Vagina (tissue), 2 donors: ENCODE results near the gene SERPINI2. TPM values are rescaled to one million over a fixed set of nuclear protein-coding genes. Genes with fewer than 3 reads are reported as not detected.

ENCODE experiments used
- DNase-seq, 2 donors: peaks; one replicate each; pipeline ENCODE4 v3.0.0-alpha.2; 2017; ENCODE audit errors: extremely low spot score in 2 of 2
- H3K27ac ChIP-seq: fragments of 200-600 bp; sonication (generic); one replicate; pipeline ENCODE4 v1.5.1; 2019
- H3K27me3 ChIP-seq: fragments of 200-600 bp; sonication (generic); one replicate; pipeline ENCODE4 v1.5.1; 2019
- H3K36me3 ChIP-seq, 2 donors: fragments of 200-600 bp; sonication (generic); one replicate each; pipeline ENCODE4 v1.5.1; 2017 to 2019
- H3K4me1 ChIP-seq: fragments of 200-600 bp; sonication (generic); one replicate; pipeline ENCODE4 v1.5.1; 2019
- H3K4me3 ChIP-seq, 2 donors: fragments of 200-600 bp; sonication (generic); 1 replicate in 1 of 2; 2 replicates in 1 of 2; pipeline ENCODE4 v1.5.1; 2016 to 2019
- H3K9me3 ChIP-seq: fragments of 200-600 bp; sonication (generic); one replicate; pipeline ENCODE4 v1.5.1; 2019
- CTCF ChIP-seq, 3 experiments: fragments of 450-650 bp in 2 of 3; fragments of 200-600 bp in 1 of 3; sonication (generic) in 1 of 3; IDR thresholded peaks; one replicate each; pipeline ENCODE4 v1.5.1; 2017 to 2019; ENCODE audit warnings: antibody characterized with exemption in 3 of 3, mild to moderate bottlenecking in 2 of 3, moderate library complexity in 2 of 3
- POLR2A ChIP-seq, 2 donors: fragments of 450-650 bp; IDR thresholded peaks; one replicate each; pipeline ENCODE4 v1.6.1; 2017; ENCODE audit warnings: antibody characterized with exemption in 2 of 2, mild to moderate bottlenecking in 2 of 2, moderate library complexity in 2 of 2
- POLR2AphosphoS5 ChIP-seq, 2 donors: sonication (generic); formaldehyde crosslinking; IDR thresholded peaks; one replicate each; pipeline ENCODE4 v1.9.0; 2017; ENCODE audit warnings: antibody characterized with exemption in 2 of 2, mild to moderate bottlenecking in 2 of 2, low read depth in 1 of 2; ENCODE audit not compliant: insufficient read depth in 1 of 2
- intact Hi-C: fragments of 100-400 bp; cut with DNase I; formaldehyde crosslinking; loops from one replicate; pipeline ENCODE4 v1.15.1; 2023
- total RNA-seq: library from RNA; depleted of rRNA; stranded (reverse); fragments of >200 nt; gene quantifications from one replicate; pipeline ENCODE4 v1.2.3, GENCODE V29; 2016

SERPINI2 gene
- total RNA-seq, result not detected

DNA sequence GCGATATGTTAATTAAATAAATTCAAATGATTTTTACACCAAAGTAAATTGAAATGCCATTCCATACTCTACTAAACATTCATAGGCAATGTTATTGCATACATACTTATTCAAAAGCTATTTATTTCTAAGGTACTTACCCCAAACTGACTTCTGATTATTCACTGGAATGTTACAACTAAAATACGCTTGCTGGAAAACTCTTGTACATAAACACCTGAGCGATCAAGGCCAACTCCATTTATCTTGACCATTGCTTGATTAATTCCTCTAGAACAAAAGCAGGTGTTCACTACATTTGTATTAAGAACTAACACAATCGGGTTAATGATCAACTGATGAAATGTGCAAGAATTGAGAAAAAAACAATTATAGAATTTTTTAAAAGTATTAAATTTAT lies at the start of gene SERPINI2:
SERPINI2 (minus strand) TSS at position 180 of the 400 bp plus-strand sequence. CDS start 2,208 bp downstream, outside the sequence.
- Histone ChIP-seq H3K27ac (no peak within 1 kb of the TSS), H3K27me3 (no peaks in the 10 kb centered on the region), H3K36me3 (no peaks in the 10 kb centered on the region), H3K9me3 (no peaks in the 10 kb centered on the region), H3K4me3 (no peak within 1 kb of the TSS), H3K4me1 (no peaks in the 10 kb centered on the region)
- no peak for DNase-seq
- TF ChIP-seq POLR2A (IDR thresholded peaks at IDR 0.05) (no peak), POLR2AphosphoS5 (IDR thresholded peaks at IDR 0.05; ENCODE audit: insufficient read depth in 1 of 2, low read depth in 1 of 2) (no peak), CTCF (IDR thresholded peaks at IDR 0.05) (no peak)
- intact Hi-C loops, result no loop called here

- no peak overlapping the region for H3K27ac ChIP-seq
- H3K4me1 ChIP-seq, result no peaks in the 10 kb centered on the region
- intact Hi-C loops, result loop anchor here (5.0 kb wide), 1 partner anchor 71 kb away; no protein-coding TSS in a partner anchor
Observed at GRCh38 chr3:167521006-167521355, 47.1 kb upstream of the SERPINI2 start.

GRCh38 chr3:167520266-167521005 lies 46.6 kb upstream of the SERPINI2 start:
- no peaks in the 10 kb centered on the region for H3K27me3 ChIP-seq
- TF ChIP-seq POLR2A (IDR thresholded peaks at IDR 0.05) (no peak), POLR2AphosphoS5 (IDR thresholded peaks at IDR 0.05; ENCODE audit: insufficient read depth in 1 of 2, low read depth in 1 of 2) (no peak), CTCF (IDR thresholded peaks at IDR 0.05) (no peak)
- DNase-seq, result no peak

More at GRCh38 chr3:167521006-167521355, 47.1 kb upstream of the SERPINI2 start:
- TF ChIP-seq CTCF (IDR thresholded peaks at IDR 0.05) (no peak), POLR2A (IDR thresholded peaks at IDR 0.05) (no peak), POLR2AphosphoS5 (IDR thresholded peaks at IDR 0.05; ENCODE audit: insufficient read depth in 1 of 2, low read depth in 1 of 2) (no peak)
- no peaks in the 10 kb centered on the region for H3K27me3 ChIP-seq
- H3K9me3 ChIP-seq, result no peaks in the 10 kb centered on the region
- no peak overlapping the region for H3K4me3 ChIP-seq
- no peak for DNase-seq
- no peaks in the 10 kb centered on the region for H3K36me3 ChIP-seq

GRCh38 chr3:167507954-167508353 lies 34.1 kb upstream of the SERPINI2 start:
- TF ChIP-seq CTCF (IDR thresholded peaks at IDR 0.05) (no peak), POLR2AphosphoS5 (IDR thresholded peaks at IDR 0.05; ENCODE audit: insufficient read depth in 1 of 2, low read depth in 1 of 2) (no peak), POLR2A (IDR thresholded peaks at IDR 0.05) (no peak)
- Histone ChIP-seq H3K36me3 (no peaks in the 10 kb centered on the region), H3K27me3 (no peaks in the 10 kb centered on the region), H3K4me3 (no peak overlapping the region), H3K9me3 (no peaks in the 10 kb centered on the region), H3K4me1 (no peaks in the 10 kb centered on the region), H3K27ac (no peak overlapping the region)
- intact Hi-C loops, result no loop called here
- DNase-seq, result no peak

More at GRCh38 chr3:167520266-167521005, 46.6 kb upstream of the SERPINI2 start:
- Histone ChIP-seq H3K9me3 (no peaks in the 10 kb centered on the region), H3K27ac (no peak overlapping the region), H3K36me3 (no peaks in the 10 kb centered on the region), H3K4me3 (no peak overlapping the region), H3K4me1 (no peaks in the 10 kb centered on the region)
- intact Hi-C loops, result loop anchor here (5.0 kb wide), 1 partner anchor 72 kb away; no protein-coding TSS in a partner anchor

DNA sequence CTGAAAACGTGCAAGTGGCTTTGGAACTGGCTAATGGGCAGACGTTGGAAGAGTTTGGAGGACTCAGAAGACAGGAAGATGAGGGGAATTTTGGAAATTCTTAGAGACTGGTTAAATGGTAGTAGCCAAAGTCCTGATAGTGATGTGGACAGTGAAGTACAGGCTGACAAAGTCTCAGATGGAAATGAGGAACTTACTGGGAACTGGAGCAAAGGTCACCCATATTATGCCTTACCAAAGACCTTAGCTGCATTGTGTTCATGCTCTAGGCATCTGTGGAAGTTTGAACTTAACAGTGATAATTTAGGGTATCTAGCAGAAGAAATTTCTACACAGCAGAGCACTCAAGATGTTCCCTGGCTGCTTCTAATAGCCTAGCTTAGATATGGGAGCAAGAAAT lies 28.6 kb upstream of the SERPINI2 start:
- Histone ChIP-seq H3K27me3 (no peaks in the 10 kb centered on the region), H3K36me3 (no peaks in the 10 kb centered on the region), H3K27ac (no peak overlapping the region), H3K4me3 (no peak overlapping the region), H3K9me3 (no peaks in the 10 kb centered on the region), H3K4me1 (no peaks in the 10 kb centered on the region)
- DNase-seq, result no peak
- intact Hi-C loops, result no loop called here
- no peak for TF ChIP-seq POLR2A (IDR thresholded peaks at IDR 0.05)
- no peak for TF ChIP-seq CTCF (IDR thresholded peaks at IDR 0.05)
- TF ChIP-seq POLR2AphosphoS5 (IDR thresholded peaks at IDR 0.05; ENCODE audit: insufficient read depth in 1 of 2, low read depth in 1 of 2), result no peak
